Tibial nerve (tissue), 4 donors: ENCODE measurements around the gene CFTR.

Experiments
- EP300 ChIP-seq, 2 donors: sonication (generic); formaldehyde crosslinking; IDR thresholded peaks; one replicate each; pipeline ENCODE4 v1.6.1; 2017; ENCODE audit warnings: antibody characterized with exemption in 2 of 2, mild to moderate bottlenecking in 1 of 2
- POLR2A ChIP-seq, 2 donors: fragments of 450-650 bp; IDR thresholded peaks; one replicate each; pipeline ENCODE4 v1.6.1; 2017; ENCODE audit warnings: antibody characterized with exemption in 2 of 2, mild to moderate bottlenecking in 2 of 2, moderate library complexity in 2 of 2
- TF ChIP-seq, protein P1 (sequence below), 5 experiments: fragments of 200-600 bp in 3 of 5; fragments of 450-650 bp in 2 of 5; sonication (generic) in 3 of 5; IDR thresholded peaks; one replicate each; pipeline ENCODE4 v1.5.1; 2016 to 2019; ENCODE audit warnings: antibody characterized with exemption in 5 of 5, mild to moderate bottlenecking in 3 of 5, moderate library complexity in 2 of 5

DNA sequence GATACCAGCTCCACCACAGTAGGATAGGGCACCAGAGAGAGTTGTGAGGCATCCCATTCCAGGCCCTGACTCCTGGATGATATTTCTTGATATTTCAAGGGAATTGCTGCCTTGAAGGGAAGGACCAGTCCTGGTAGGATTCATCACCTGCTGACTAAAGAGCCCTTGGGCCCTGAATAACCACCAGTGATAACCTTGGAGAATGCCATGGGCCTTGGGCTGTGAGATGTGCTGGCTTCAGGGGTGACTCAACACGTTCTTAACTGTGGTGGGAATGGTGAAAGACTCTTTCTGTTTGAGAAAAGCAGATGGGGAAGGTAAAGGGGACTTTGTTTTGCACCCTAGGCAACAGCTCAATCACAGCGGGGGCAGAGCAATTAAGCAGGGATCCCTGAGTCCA, 31.2 kb upstream of the CFTR start:
- no peak for TF ChIP-seq POLR2A (IDR thresholded peaks at IDR 0.05)
- TF ChIP-seq EP300 (IDR thresholded peaks at IDR 0.05) = no peak
- TF ChIP-seq, protein P1, sequence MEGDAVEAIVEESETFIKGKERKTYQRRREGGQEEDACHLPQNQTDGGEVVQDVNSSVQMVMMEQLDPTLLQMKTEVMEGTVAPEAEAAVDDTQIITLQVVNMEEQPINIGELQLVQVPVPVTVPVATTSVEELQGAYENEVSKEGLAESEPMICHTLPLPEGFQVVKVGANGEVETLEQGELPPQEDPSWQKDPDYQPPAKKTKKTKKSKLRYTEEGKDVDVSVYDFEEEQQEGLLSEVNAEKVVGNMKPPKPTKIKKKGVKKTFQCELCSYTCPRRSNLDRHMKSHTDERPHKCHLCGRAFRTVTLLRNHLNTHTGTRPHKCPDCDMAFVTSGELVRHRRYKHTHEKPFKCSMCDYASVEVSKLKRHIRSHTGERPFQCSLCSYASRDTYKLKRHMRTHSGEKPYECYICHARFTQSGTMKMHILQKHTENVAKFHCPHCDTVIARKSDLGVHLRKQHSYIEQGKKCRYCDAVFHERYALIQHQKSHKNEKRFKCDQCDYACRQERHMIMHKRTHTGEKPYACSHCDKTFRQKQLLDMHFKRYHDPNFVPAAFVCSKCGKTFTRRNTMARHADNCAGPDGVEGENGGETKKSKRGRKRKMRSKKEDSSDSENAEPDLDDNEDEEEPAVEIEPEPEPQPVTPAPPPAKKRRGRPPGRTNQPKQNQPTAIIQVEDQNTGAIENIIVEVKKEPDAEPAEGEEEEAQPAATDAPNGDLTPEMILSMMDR (IDR thresholded peaks at IDR 0.05) = no peak
